LNCaP clone FGC (cell line): Measurements from ENCODE around the gene SLN.

Experiments
- DNase-seq: peaks from one replicate; pipeline ENCODE4 v3.0.0-alpha.2; 2011; ENCODE audit warnings: low read depth
- H3K4me3 ChIP-seq: 2 replicates; pipeline ENCODE4 v1.5.1; 2011; ENCODE audit warnings: mild to moderate bottlenecking, low read depth, low read length, control low read depth
- TF ChIP-seq, protein P1 (sequence below): IDR thresholded peaks from 2 replicates; pipeline ENCODE4 v1.5.1; 2012; ENCODE audit warnings: mild to moderate bottlenecking; ENCODE audit not compliant: control insufficient read depth, insufficient read depth; ENCODE audit errors: extremely low read depth

Gene SLN

DNA sequence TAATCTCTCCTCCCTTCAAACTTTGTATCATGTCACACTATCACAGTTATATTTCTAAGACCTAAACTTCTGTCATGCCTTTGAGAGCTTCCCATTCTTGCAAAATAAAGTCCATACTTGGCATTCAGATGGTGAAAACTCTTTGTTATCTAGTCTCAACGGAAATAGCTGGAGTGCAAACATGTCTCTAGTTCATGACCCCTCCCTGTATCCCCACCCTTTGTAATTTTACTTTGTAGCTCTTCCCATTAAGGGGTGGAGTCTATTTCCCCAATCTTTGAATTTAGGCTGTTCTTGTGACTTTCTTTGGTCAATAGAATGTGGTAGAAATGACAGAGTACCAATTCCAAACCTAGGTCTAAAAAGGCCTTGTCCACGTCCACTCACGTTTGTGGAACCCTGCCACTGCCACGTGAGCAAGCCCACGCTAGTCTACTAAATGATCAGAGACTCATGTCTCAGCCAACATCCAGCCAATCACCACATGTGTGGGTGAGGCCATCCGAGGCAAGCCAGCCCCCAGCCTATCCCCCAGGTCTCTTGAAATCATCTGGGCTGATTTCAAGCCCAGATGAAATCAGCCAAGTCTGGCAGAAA lies 23.4 kb downstream of the SLN start:
- no peak for DNase-seq
- TF ChIP-seq, protein P1, sequence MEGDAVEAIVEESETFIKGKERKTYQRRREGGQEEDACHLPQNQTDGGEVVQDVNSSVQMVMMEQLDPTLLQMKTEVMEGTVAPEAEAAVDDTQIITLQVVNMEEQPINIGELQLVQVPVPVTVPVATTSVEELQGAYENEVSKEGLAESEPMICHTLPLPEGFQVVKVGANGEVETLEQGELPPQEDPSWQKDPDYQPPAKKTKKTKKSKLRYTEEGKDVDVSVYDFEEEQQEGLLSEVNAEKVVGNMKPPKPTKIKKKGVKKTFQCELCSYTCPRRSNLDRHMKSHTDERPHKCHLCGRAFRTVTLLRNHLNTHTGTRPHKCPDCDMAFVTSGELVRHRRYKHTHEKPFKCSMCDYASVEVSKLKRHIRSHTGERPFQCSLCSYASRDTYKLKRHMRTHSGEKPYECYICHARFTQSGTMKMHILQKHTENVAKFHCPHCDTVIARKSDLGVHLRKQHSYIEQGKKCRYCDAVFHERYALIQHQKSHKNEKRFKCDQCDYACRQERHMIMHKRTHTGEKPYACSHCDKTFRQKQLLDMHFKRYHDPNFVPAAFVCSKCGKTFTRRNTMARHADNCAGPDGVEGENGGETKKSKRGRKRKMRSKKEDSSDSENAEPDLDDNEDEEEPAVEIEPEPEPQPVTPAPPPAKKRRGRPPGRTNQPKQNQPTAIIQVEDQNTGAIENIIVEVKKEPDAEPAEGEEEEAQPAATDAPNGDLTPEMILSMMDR, result no peak
- H3K4me3 ChIP-seq, result no peak overlapping the region

DNA sequence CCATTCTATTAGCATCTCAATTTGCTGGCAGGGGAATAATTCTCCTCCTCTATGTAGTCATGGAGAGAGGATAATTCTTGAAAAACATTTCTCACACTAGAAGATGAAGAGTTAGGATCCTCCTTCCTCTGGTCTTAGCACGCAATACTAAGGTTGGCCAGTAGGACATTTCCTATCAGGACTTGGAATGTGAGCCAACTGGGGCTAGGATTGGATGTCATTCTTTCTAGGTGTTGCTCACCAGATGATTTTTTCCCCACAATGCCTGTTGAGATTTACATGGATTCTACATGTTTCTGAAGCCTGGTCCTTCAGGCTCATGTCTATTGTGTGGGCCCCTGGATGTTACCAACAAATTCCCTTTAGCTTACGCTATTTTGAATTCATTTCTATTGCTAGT lies 28.0 kb downstream of the SLN start:
- TF ChIP-seq, protein P1, result no peak
- DNase-seq, result no peak
- no peak overlapping the region for H3K4me3 ChIP-seq

DNA sequence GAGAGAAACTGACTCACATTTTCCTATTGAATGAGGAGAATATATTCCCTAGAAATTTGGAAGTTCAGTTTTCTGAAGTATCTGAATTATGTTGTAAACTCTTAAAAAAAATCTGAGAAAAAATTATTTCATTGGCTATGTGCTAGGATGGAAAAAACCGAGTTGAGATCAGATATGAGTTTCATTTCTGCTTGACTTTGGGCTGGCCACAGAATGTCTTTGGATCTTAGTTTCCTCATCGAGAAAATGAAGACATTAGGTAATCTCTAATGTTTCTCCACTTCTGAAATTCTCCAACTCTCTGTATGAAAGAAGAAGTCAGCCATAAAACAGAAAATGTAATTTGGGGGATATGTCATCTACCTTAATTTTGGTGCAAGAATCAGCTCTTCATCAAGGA lies 28.8 kb downstream of the SLN start:
- no peak for DNase-seq
- H3K4me3 ChIP-seq, result no peak overlapping the region
- TF ChIP-seq, protein P1, result no peak

DNA sequence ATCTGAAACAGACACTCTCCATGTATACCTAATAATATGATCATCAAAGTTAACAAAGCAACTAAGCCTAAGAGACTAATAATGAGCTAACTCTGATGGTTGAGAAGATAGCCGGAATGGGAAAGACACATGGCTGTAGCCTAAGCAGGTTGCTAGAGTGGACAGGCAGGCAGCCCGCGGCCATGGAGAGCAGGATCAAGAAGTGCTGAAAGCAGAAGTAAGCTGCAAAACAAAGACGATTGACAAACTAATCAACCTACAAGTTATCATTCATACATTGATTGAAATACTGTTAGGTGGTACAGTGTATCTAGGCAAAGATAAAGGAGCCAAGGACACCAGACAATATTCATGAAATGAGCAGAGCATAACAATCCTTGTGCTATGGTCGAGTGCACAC lies 29.3 kb downstream of the SLN start:
- TF ChIP-seq, protein P1, result no peak
- no peak overlapping the region for H3K4me3 ChIP-seq
- no peak for DNase-seq

DNA sequence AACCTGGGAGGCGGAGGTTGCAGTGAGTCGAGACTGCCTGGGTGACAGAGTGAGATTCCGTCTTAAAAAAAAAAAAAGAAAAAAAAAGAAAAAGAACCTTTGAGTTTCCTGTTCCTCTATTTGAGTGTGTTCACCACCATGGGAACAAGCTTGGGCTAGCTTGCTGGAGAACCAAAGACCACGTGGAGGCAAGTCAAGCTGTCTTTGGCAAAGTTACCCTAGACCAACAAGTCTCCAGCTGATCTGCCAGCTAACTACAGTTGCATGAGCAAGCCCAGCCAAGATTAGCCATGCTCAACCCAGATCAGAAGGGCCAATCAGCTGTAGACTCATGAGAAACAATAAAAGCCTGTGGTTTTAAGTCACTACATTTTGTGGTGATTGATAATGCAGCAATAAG lies 29.7 kb downstream of the SLN start:
- TF ChIP-seq, protein P1, result no peak
- no peak for DNase-seq
- H3K4me3 ChIP-seq, result no peak overlapping the region

DNA sequence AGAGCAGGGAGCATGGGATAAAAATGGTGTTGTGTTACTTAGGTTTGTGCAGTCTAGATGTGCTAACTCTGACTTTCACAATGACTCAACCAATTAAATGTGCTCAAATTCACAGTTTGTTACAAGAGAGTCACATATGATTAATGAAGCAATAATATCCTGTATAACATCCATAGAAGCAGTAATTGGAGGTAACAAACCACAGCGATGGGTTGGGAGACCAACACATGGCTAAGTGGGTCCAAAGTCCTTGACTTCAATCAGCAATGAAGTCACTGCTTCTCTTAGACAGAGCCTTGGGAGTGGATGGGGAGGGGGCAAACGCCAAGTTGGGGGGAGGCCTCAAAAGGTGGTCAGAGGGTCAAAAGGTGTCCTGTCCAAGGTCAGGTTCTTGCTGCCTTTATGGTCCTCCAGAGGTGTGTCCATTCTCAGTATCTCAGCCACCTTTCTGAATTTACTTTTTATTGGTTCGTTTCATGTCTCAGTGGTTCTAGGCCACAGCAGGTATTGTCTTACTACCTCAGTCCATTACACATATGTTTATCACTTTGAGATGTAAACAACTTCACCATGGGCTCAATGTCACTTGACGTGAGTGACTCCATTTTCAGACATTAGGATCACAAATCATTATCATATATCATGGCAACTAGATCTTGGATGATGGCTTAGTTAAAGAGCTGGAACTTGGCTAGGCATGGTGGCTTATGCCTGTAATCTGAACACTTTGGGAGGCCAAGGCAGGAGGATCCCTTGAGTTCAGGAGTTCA lies 32.4 kb downstream of the SLN start:
- TF ChIP-seq, protein P1, result no peak

DNA sequence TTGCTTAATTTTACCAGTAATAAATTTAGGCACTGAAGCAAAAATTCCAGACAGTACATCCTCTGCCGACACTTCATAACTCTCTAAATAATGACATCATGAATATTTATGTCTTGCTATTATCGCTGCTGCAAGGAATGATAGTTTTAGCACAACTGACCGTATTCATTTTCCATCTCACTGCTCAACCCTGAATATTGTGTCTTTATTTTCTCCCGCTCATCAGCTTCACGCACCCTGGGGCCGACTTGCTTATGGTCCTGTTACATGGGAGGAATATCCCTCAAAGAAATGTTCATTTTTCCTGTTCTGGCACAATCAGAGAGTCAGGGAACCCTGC lies 33.3 kb downstream of the SLN start:
- TF ChIP-seq, protein P1, result no peak
- no peak overlapping the region for H3K4me3 ChIP-seq
- DNase-seq, result no peak

More for the DNA sequence above, 32.4 kb downstream of the SLN start:
- DNase-seq, result no peak
- H3K4me3 ChIP-seq, result no peak overlapping the region
